DND-41 (cell line): ENCODE results near the gene RNF25.

Experiments used
- ATAC-seq: fragments of 200-7000 bp; cut with Tn5 transposase; 3 replicates; pipeline ENCODE4 v1.9.1; 2021; ENCODE audit warnings: low read depth; ENCODE audit not compliant: insufficient read depth
- DNase-seq: peaks from one replicate; pipeline ENCODE4 v3.0.0-alpha.2; 2020
- H2AFZ ChIP-seq: 2 replicates; pipeline ENCODE4 v1.6.0; 2012; ENCODE audit warnings: low read depth, low read length
- H3K27ac ChIP-seq: 2 replicates; pipeline ENCODE4 v1.5.1; 2012; ENCODE audit warnings: low read length, inconsistent platforms
- H3K27me3 ChIP-seq: fragments of 200-600 bp; sonication (generic); 2 replicates; pipeline ENCODE4 v1.6.0; 2012; ENCODE audit warnings: low read length, mild to moderate bottlenecking, inconsistent platforms; ENCODE audit not compliant: insufficient read depth, poor library complexity
- H3K36me3 ChIP-seq: 2 replicates; pipeline ENCODE4 v1.5.1; 2012; ENCODE audit warnings: low read length, inconsistent platforms; ENCODE audit not compliant: insufficient read depth
- H3K4me1 ChIP-seq: 2 replicates; pipeline ENCODE4 v1.5.1; 2012; ENCODE audit warnings: mild to moderate bottlenecking, low read length; ENCODE audit not compliant: insufficient read depth
- H3K4me2 ChIP-seq: 2 replicates; pipeline ENCODE4 v1.6.0; 2012; ENCODE audit warnings: mild to moderate bottlenecking, moderate library complexity, low read length, inconsistent platforms; ENCODE audit not compliant: insufficient read depth
- H3K4me3 ChIP-seq, 2 experiments: fragments of 200-600 bp in 1 of 2; shearing (Covaris generic) in 1 of 2; 2 replicates each; pipeline ENCODE4 v1.5.1; 2012 to 2016; ENCODE audit warnings: inconsistent platforms in 2 of 2, low read length in 2 of 2, mild to moderate bottlenecking in 2 of 2, low read depth in 1 of 2, moderate library complexity in 1 of 2
- H3K79me2 ChIP-seq: 2 replicates; pipeline ENCODE4 v1.6.0; 2012; ENCODE audit warnings: low read length, inconsistent platforms; ENCODE audit not compliant: insufficient read depth
- H3K9ac ChIP-seq: 2 replicates; pipeline ENCODE4 v1.6.0; 2012; ENCODE audit warnings: low read depth, mild to moderate bottlenecking, inconsistent platforms, low read length, moderate library complexity
- H3K9me3 ChIP-seq: 2 replicates; pipeline ENCODE4 v1.5.1; 2012; ENCODE audit warnings: low read length, moderate library complexity, mild to moderate bottlenecking, inconsistent platforms; ENCODE audit not compliant: insufficient read depth, severe bottlenecking
- H4K20me1 ChIP-seq: 2 replicates; pipeline ENCODE4 v1.6.0; 2012; ENCODE audit warnings: low read length; ENCODE audit not compliant: insufficient read depth
- EZH2 ChIP-seq: IDR thresholded peaks from 3 replicates; pipeline ENCODE4 v1.6.1; 2012; ENCODE audit warnings: borderline replicate concordance, low read depth, mild to moderate bottlenecking, moderate library complexity, low read length, inconsistent platforms; ENCODE audit not compliant: severe bottlenecking
- TF ChIP-seq, protein P1 (sequence below): IDR thresholded peaks from 2 replicates; pipeline ENCODE4 v1.5.1; 2012; ENCODE audit warnings: borderline replicate concordance, low read length, moderate library complexity, mild to moderate bottlenecking; ENCODE audit not compliant: poor library complexity, severe bottlenecking; ENCODE audit errors: extremely low read depth

RNF25 gene

DNA sequence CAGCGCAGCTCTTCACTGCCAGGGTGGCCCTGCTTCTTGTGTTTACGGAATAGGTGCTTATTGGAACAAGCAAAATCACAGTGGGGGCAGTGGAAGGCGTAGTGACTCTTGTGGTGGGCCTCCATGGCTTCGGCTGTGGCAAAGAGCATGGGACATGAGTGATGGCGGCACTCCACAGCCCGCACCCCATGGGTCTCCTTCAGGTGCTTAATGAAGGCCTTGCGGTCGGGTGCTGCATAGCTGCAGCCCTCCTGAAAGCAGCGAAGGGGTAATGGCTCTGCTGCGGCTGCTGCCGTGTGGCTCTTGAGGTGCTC is 23.1 kb downstream of the RNF25 start:
- no peak overlapping the region for H3K4me3 ChIP-seq
- peaks cover 89% of the 10 kb centered on the region for H3K36me3 ChIP-seq
- no peak for DNase-seq
- H3K79me2 ChIP-seq = peaks cover 8% of the 10 kb centered on the region
- peaks cover 30% of the 10 kb centered on the region for H4K20me1 ChIP-seq
- H3K9me3 ChIP-seq = no peaks in the 10 kb centered on the region
- no peak overlapping the region for H3K27ac ChIP-seq
- peak; percentile 30; the same call in 2 of the 3 replicates for ATAC-seq
- no peak overlapping the region for H2AFZ ChIP-seq
- no peak for TF ChIP-seq EZH2
- TF ChIP-seq, protein P1, sequence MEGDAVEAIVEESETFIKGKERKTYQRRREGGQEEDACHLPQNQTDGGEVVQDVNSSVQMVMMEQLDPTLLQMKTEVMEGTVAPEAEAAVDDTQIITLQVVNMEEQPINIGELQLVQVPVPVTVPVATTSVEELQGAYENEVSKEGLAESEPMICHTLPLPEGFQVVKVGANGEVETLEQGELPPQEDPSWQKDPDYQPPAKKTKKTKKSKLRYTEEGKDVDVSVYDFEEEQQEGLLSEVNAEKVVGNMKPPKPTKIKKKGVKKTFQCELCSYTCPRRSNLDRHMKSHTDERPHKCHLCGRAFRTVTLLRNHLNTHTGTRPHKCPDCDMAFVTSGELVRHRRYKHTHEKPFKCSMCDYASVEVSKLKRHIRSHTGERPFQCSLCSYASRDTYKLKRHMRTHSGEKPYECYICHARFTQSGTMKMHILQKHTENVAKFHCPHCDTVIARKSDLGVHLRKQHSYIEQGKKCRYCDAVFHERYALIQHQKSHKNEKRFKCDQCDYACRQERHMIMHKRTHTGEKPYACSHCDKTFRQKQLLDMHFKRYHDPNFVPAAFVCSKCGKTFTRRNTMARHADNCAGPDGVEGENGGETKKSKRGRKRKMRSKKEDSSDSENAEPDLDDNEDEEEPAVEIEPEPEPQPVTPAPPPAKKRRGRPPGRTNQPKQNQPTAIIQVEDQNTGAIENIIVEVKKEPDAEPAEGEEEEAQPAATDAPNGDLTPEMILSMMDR = no peak
- H3K4me1 ChIP-seq = no peaks in the 10 kb centered on the region
- no peaks in the 10 kb centered on the region for H3K27me3 ChIP-seq
- no peak overlapping the region for H3K9ac ChIP-seq
- H3K4me2 ChIP-seq = no peak overlapping the region

GRCh38 chr2:218648088-218648786 is 23.6 kb downstream of the RNF25 start:
- Histone ChIP-seq H3K79me2 (peaks cover 8% of the 10 kb centered on the region), H3K9ac (no peak overlapping the region), H3K9me3 (no peaks in the 10 kb centered on the region), H3K4me3 (no peak overlapping the region), H4K20me1 (peaks cover 30% of the 10 kb centered on the region), H3K4me1 (no peaks in the 10 kb centered on the region), H3K27me3 (no peaks in the 10 kb centered on the region), H3K27ac (no peak overlapping the region), H3K4me2 (no peak overlapping the region), H2AFZ (no peak overlapping the region), H3K36me3 (peaks cover 90% of the 10 kb centered on the region)
- ATAC-seq (peak; percentile 89), DNase-seq (peak; percentile 65)
- TF ChIP-seq, protein P1 = peak; percentile 96
- TF ChIP-seq EZH2 = no peak

- H3K27me3 ChIP-seq = no peaks in the 10 kb centered on the region
- no peak overlapping the region for H3K4me3 ChIP-seq
- DNase-seq = no peak
- ATAC-seq = no peak
- no peaks in the 10 kb centered on the region for H3K9me3 ChIP-seq
- H3K4me1 ChIP-seq = no peaks in the 10 kb centered on the region
- no peak overlapping the region for H3K9ac ChIP-seq
- peaks cover 8% of the 10 kb centered on the region for H3K79me2 ChIP-seq
- H3K4me2 ChIP-seq = no peak overlapping the region
- no peak for TF ChIP-seq EZH2
- TF ChIP-seq, protein P1 = no peak
- H4K20me1 ChIP-seq = peaks cover 21% of the 10 kb centered on the region
- H3K27ac ChIP-seq = no peak overlapping the region
- H3K36me3 ChIP-seq = peaks cover 85% of the 10 kb centered on the region
- no peak overlapping the region for H2AFZ ChIP-seq
Measured at GRCh38 chr2:218645126-218645525, 26.7 kb downstream of the RNF25 start.
